Fibroblast of mammary gland (primary cell): ENCODE measurements around the gene TCF7L2.

ENCODE experiments used
- DNase-seq: peaks from one replicate; pipeline ENCODE4 v3.0.0-alpha.2; 2010; ENCODE audit warnings: low read depth
- H3K4me3 ChIP-seq: 2 replicates; pipeline ENCODE4 v1.5.1; 2011; ENCODE audit warnings: low read depth, mild to moderate bottlenecking, low read length, moderate library complexity; ENCODE audit not compliant: control insufficient read depth
- CTCF ChIP-seq: conservative IDR thresholded peaks from 2 replicates; pipeline ENCODE4 v1.5.1; 2011; ENCODE audit warnings: low read depth, low read length, inconsistent platforms; ENCODE audit not compliant: control insufficient read depth, insufficient read depth

TCF7L2 gene

GRCh38 chr10:113028456-113029440 is 78.7 kb downstream of the TCF7L2 start:
- H3K4me3 ChIP-seq: no peak overlapping the region
- DNase-seq: no peak
- TF ChIP-seq CTCF: no peak

DNA sequence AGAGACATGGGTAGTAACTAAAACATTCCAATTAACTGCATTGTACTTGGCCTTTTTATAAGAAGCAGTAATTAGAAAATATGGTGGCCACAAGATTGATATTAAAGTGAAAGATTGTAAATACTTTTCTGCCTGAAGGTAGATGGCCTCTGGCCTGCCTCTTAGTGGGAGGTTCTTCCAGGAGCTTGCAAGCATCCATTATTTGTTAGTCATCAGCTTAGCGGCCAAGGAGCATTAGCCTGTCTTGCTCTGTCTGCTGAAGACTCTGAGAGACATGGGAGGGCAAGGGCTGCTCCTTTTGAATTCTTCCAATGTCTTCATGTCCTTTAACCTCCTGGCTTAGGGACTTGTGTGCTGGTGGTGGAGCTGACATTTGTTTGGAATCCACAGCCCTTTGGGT is 80.4 kb downstream of the TCF7L2 start:
- H3K4me3 ChIP-seq: no peak overlapping the region
- TF ChIP-seq CTCF: no peak
- peak; percentile 67 for DNase-seq

DNA sequence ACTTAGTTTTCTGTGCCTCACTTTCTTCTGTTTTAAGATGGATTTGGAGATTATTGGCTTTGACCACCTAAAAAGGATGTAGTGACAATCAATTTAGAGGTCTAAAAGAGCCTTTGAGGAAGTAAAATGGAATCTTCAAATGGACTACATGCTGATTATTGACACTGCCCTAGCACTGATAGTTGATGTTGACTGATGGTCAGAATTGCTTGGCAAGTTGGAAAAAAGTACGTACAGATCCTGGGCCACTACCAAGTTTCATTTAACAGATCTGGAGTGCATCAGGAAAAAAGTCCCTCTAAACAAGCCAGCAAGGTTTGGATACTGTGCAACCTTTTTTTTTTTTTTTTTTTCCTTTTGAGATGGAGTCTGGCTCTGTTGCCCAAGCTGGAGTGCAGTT is 81.1 kb downstream of the TCF7L2 start:
- no peak overlapping the region for H3K4me3 ChIP-seq
- no peak for TF ChIP-seq CTCF
- no peak for DNase-seq

GRCh38 chr10:113033991-113034390 is 83.9 kb downstream of the TCF7L2 start:
- H3K4me3 ChIP-seq: no peak overlapping the region
- TF ChIP-seq CTCF: no peak
- no peak for DNase-seq

GRCh38 chr10:113035732-113036312 is 85.8 kb downstream of the TCF7L2 start:
- TF ChIP-seq CTCF: no peak
- no peak for DNase-seq
- H3K4me3 ChIP-seq: no peak overlapping the region

DNA sequence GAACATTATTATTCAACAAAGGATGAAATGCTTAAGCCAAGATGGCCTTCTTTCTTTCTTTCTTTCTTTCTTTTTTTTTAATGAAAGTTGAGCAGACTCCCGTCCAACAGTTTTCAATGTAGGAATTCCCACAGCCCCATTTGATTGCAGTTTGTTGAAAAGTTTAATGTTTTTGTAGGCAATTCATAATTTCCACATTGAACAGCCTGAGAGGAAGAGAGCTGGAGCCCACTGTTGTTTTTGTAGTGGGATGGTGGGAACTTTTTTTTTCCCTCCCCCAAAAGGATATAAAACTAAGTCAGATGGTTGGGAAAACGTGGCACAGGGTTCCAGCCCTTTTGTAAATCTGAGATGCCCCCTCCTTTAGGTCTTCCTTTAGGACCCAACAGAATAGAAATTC is 86.6 kb downstream of the TCF7L2 start:
- H3K4me3 ChIP-seq: no peak overlapping the region
- no peak for TF ChIP-seq CTCF
- DNase-seq: no peak

DNA sequence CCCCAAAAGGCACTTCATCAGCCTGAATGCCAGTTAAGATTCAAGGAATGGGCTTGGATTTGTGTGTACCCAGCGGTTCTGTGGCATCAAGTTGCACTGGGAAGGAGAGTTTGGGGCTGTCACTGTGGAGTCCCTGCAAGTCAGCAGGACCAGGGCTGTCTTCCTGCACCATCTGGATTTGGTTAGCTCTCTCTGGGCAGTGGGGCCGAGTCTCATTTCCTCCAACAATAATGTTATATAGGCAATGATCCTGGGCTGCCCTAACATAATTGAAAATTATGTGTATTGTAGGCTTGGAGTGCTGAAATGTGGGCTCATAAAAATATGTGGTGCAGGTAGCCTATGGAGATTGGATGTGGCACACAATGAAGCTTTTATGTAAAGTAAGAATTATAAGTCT is 87.2 kb downstream of the TCF7L2 start:
- no peak for DNase-seq
- TF ChIP-seq CTCF: no peak
- H3K4me3 ChIP-seq: no peak overlapping the region
